H9 (cell line): ENCODE data around the gene ARAF. TPM values are rescaled to one million over a fixed set of nuclear protein-coding genes. Genes with fewer than 3 reads are reported as not detected.

Experiments used
- DNase-seq: peaks from one replicate; pipeline ENCODE4 v3.0.0-alpha.2; 2017
- H2AFZ ChIP-seq: one replicate; pipeline ENCODE4 v1.6.1; 2013; ENCODE audit warnings: mild to moderate bottlenecking, low read length, control low read depth, moderate library complexity
- H2AK5ac ChIP-seq: 2 replicates; pipeline ENCODE4 v1.6.1; 2013; ENCODE audit warnings: low read length, control low read depth, mixed read lengths; ENCODE audit not compliant: insufficient read length
- H2BK120ac ChIP-seq: one replicate; pipeline ENCODE4 v1.6.1; 2013; ENCODE audit warnings: low read depth, mild to moderate bottlenecking, low read length, control low read depth, inconsistent platforms; ENCODE audit not compliant: poor library complexity, severe bottlenecking
- H2BK12ac ChIP-seq: 2 replicates; pipeline ENCODE4 v1.6.1; 2013; ENCODE audit warnings: low read length, control low read depth, mixed read lengths, low read depth; ENCODE audit not compliant: insufficient read length
- H2BK15ac ChIP-seq: 2 replicates; pipeline ENCODE4 v1.6.1; 2013; ENCODE audit warnings: low read depth, low read length, control low read depth
- H2BK20ac ChIP-seq: one replicate; pipeline ENCODE4 v1.6.1; 2013; ENCODE audit warnings: low read depth, mild to moderate bottlenecking, low read length, control low read depth, inconsistent platforms; ENCODE audit not compliant: poor library complexity, severe bottlenecking
- H2BK5ac ChIP-seq: 2 replicates; pipeline ENCODE4 v1.6.1; 2013; ENCODE audit warnings: low read length, control low read depth, mixed read lengths; ENCODE audit not compliant: insufficient read length
- H3K14ac ChIP-seq: 2 replicates; pipeline ENCODE4 v1.6.1; 2013; ENCODE audit warnings: low read length, control low read depth; ENCODE audit not compliant: insufficient read depth
- H3K18ac ChIP-seq: 2 replicates; pipeline ENCODE4 v1.6.1; 2013; ENCODE audit warnings: low read depth, mild to moderate bottlenecking, mixed read lengths, low read length, control low read depth; ENCODE audit not compliant: insufficient read length
- H3K23ac ChIP-seq: 2 replicates; pipeline ENCODE4 v1.6.1; 2013; ENCODE audit warnings: low read length, control low read depth, mixed read lengths, low read depth; ENCODE audit not compliant: insufficient read length
- H3K23me2 ChIP-seq: 2 replicates; pipeline ENCODE4 v1.6.1; 2013; ENCODE audit warnings: low read depth, mild to moderate bottlenecking, mixed read lengths, low read length, control low read depth; ENCODE audit not compliant: insufficient read length, poor library complexity, severe bottlenecking
- H3K27ac ChIP-seq: 2 replicates; pipeline ENCODE4 v1.5.1; 2013; ENCODE audit warnings: low read length, control low read depth, mixed read lengths, low read depth; ENCODE audit not compliant: insufficient read length
- H3K27me3 ChIP-seq: 2 replicates; pipeline ENCODE4 v1.6.1; 2013; ENCODE audit warnings: low read length, control low read depth, inconsistent platforms; ENCODE audit not compliant: insufficient read depth
- H3K4ac ChIP-seq: 2 replicates; pipeline ENCODE4 v1.6.1; 2013; ENCODE audit warnings: low read depth, mild to moderate bottlenecking, control low read depth, inconsistent platforms, low read length, moderate library complexity
- H3K4me1 ChIP-seq: 2 replicates; pipeline ENCODE4 v1.6.1; 2013; ENCODE audit warnings: low read length, control low read depth, inconsistent platforms; ENCODE audit not compliant: insufficient read depth
- H3K4me2 ChIP-seq: 2 replicates; pipeline ENCODE4 v1.6.1; 2013; ENCODE audit warnings: low read length, control low read depth, mixed read lengths; ENCODE audit not compliant: insufficient read length, insufficient read depth
- H3K56ac ChIP-seq: 2 replicates; pipeline ENCODE4 v1.6.1; 2013; ENCODE audit warnings: low read depth, mild to moderate bottlenecking, mixed read lengths, low read length, control low read depth; ENCODE audit not compliant: insufficient read length
- H3K79me1 ChIP-seq: 2 replicates; pipeline ENCODE4 v1.6.1; 2013; ENCODE audit warnings: low read depth, mild to moderate bottlenecking, moderate library complexity, low read length, control low read depth, inconsistent platforms; ENCODE audit not compliant: insufficient read depth, poor library complexity, severe bottlenecking
- H3K79me2 ChIP-seq: 2 replicates; pipeline ENCODE4 v1.6.1; 2013; ENCODE audit warnings: low read length, control low read depth, inconsistent platforms; ENCODE audit not compliant: insufficient read depth
- H3K9ac ChIP-seq: 2 replicates; pipeline ENCODE4 v1.6.1; 2013; ENCODE audit warnings: low read length, control low read depth, mixed read lengths; ENCODE audit not compliant: insufficient read length; ENCODE audit errors: extremely low read depth
- H3K9me3 ChIP-seq: one replicate; pipeline ENCODE4 v1.6.1; 2013; ENCODE audit warnings: low read depth, low read length, inconsistent platforms; ENCODE audit not compliant: control insufficient read depth
- H3T11ph ChIP-seq: one replicate; pipeline ENCODE4 v1.6.1; 2013; ENCODE audit warnings: mild to moderate bottlenecking, low read length, control low read depth, inconsistent platforms
- H4K20me1 ChIP-seq: one replicate; pipeline ENCODE4 v1.6.1; 2013; ENCODE audit not compliant: control insufficient read depth, insufficient read length, insufficient read depth
- H4K5ac ChIP-seq: 2 replicates; pipeline ENCODE4 v1.6.1; 2013; ENCODE audit warnings: low read depth, mild to moderate bottlenecking, mixed read lengths, low read length, control low read depth; ENCODE audit not compliant: insufficient read length
- H4K8ac ChIP-seq: replicated peaks from 2 replicates; pipeline ENCODE4 v1.6.1; 2013; ENCODE audit warnings: low read length, control low read depth, mixed read lengths, low read depth; ENCODE audit not compliant: insufficient read length
- H4K91ac ChIP-seq: 2 replicates; pipeline ENCODE4 v1.6.1; 2013; ENCODE audit warnings: low read depth, mild to moderate bottlenecking, moderate library complexity, mixed read lengths, low read length, control low read depth; ENCODE audit not compliant: insufficient read length
- H3K27ac Mint-ChIP-seq, 3 experiments: 2 replicates in 2 of 3; 3 replicates in 1 of 3; pipeline ENCODE4 v1.8.0; 2020 to 2021; ENCODE audit warnings: mixed read lengths in 3 of 3, mild to moderate bottlenecking in 1 of 3, moderate library complexity in 1 of 3
- H3K27me3 Mint-ChIP-seq: 2 replicates; pipeline ENCODE4 v1.8.0; 2021; ENCODE audit warnings: low read depth, mild to moderate bottlenecking, moderate library complexity, mixed read lengths
- H3K36me3 Mint-ChIP-seq, 3 experiments: 2 replicates in 2 of 3; 3 replicates in 1 of 3; pipeline ENCODE4 v1.8.0; 2020 to 2021; ENCODE audit warnings: low read depth in 3 of 3, mixed read lengths in 3 of 3; ENCODE audit not compliant: insufficient read depth in 1 of 3
- H3K4me1 Mint-ChIP-seq, 2 experiments: 2 replicates each; pipeline ENCODE4 v1.8.0; 2020; ENCODE audit warnings: mixed read lengths in 2 of 2
- H3K4me3 Mint-ChIP-seq, 2 experiments: 2 replicates in 1 of 2; 3 replicates in 1 of 2; pipeline ENCODE4 v1.8.0; 2020 to 2021; ENCODE audit warnings: mild to moderate bottlenecking in 2 of 2, mixed read lengths in 2 of 2, moderate library complexity in 1 of 2
- H3K9me3 Mint-ChIP-seq, 2 experiments: 2 replicates in 1 of 2; 3 replicates in 1 of 2; pipeline ENCODE4 v1.8.0; 2020; ENCODE audit warnings: mild to moderate bottlenecking in 2 of 2, mixed read lengths in 2 of 2, moderate library complexity in 1 of 2
- CTCF ChIP-seq: fragments of 200-600 bp; sonication (generic); conservative IDR thresholded peaks from 3 replicates; pipeline ENCODE4 v1.8.0; 2021; ENCODE audit warnings: antibody characterized with exemption, mild to moderate bottlenecking
- WGBS: extraction: QIAGEN DNeasy Blood & Tissue Kit; methylation state at CpG from one replicate; pipeline ENCODE4 v1.1.7; 2013; ENCODE audit warnings: missing lambda C conversion rate, low lambda C conversion rate, mixed read lengths; ENCODE audit not compliant: insufficient read length; ENCODE audit errors: extremely low coverage; 5-methylcytosine and 5-hydroxymethylcytosine counted together
- total RNA-seq: library from RNA; stranded (reverse); gene quantifications from 2 replicates; pipeline ENCODE4 v1.2.1, GENCODE V29; 2021

ARAF gene
- total RNA-seq, 1 experiment from 2014 or later, result 48.1 TPM

- Histone ChIP-seq H3K23ac (no peak overlapping the region), H3T11ph (no peak overlapping the region), H2BK5ac (no peak overlapping the region), H3K27ac (no peak overlapping the region), H3K79me1 (no peaks in the 10 kb centered on the region), H4K8ac (no peak overlapping the region), H3K23me2 (no peaks in the 10 kb centered on the region), H2BK120ac (no peak overlapping the region), H2AFZ (no peak overlapping the region), H3K27me3 (no peaks in the 10 kb centered on the region), H2BK15ac (no peak overlapping the region), H3K9me3 (peaks cover 48% of the 10 kb centered on the region), H3K79me2 (no peaks in the 10 kb centered on the region), H3K9ac (no peak overlapping the region), H3K56ac (no peak overlapping the region), H4K20me1 (no peaks in the 10 kb centered on the region), H3K14ac (no peak overlapping the region), H3K4ac (no peak overlapping the region), H3K4me1 (no peaks in the 10 kb centered on the region), H4K5ac (no peak overlapping the region), H4K91ac (no peak overlapping the region), H2AK5ac (no peak overlapping the region), H3K4me2 (no peak overlapping the region), H2BK20ac (no peak overlapping the region), H3K18ac (no peak overlapping the region), H2BK12ac (no peak overlapping the region)
- no peak for TF ChIP-seq CTCF
- Mint-ChIP-seq H3K4me1 (peaks cover 0 to 4% of the 10 kb centered on the region in 2 experiments; a peak in 1 of 4 replicates), H3K27me3 (no peaks in the 10 kb centered on the region), H3K27ac (no peak overlapping the region), H3K4me3 (no peak overlapping the region), H3K36me3 (peaks cover 6 to 11% (median 7%) of the 10 kb centered on the region in 3 experiments; a peak in 6 of 7 replicates), H3K9me3 (peaks cover 54 to 70% of the 10 kb centered on the region in 2 experiments)
- no CpG with 5 or more reads among the region's 5 CpGs for WGBS
- no peak for DNase-seq
These were observed 30.0 kb downstream of the ARAF start for GRCh38 chrX:47590984-47591383.
